ENCODE data around the gene SLC5A6. TPM values are rescaled to one million over a fixed set of nuclear protein-coding genes. Genes with fewer than 3 reads are reported as not detected.
A peak's percentile ranks its signal among the peaks of the same experiment; 100 is the strongest.

The SLC5A6 gene
- total RNA-seq (2014; rRNA removed; shearing (Covaris generic)), result 48.8 and 55.0 TPM in 2 replicates

- DNase-seq (ENCODE audit: low spot score), result peak; percentile 90
Observed at GRCh38 chr2:27211943-27212625, at the start of gene SLC5A6, which contains the start of gene ATRAID. Gene SLC5A6 (minus strand): TSS chr2:27212268. CDS start chr2:27207650, 4,618 bp downstream. Gene ATRAID (plus strand): TSS chr2:27212041. CDS start chr2:27212369, 328 bp downstream.

DNA sequence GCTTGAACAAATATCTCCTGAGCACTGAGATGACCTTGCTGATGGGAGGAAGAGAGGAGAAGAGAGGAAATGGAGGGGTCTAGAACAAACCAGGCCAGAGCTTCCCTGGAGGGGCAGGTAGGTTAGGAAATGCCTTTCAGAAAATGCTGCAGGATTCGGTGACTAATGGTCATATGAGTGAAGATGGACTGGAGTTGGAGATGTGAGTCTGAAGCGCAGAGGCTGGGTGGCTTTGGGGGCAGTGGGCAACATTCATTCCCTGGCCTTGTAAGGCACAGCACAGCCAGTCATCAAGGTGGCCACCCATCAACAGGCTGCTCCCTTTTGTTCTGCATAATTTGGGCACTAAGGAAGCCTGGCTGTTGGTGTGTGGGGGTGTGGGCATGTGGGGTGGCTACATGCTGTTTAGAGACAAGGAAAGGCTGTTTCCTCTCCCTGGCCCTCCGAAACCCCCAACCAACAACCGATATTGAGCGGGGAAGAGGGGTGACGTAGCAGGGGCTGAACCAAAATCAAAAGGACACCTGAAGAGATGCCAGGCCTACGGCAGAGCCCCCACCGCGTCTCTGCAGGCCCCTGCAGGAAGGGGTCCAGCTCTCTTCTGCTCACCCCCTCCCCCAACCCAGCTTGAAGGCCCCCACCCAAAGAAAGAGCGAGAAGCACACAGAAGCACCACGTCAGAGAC lies 49.3 kb upstream of the SLC5A6 start:
- no peak for DNase-seq (ENCODE audit: low spot score)

- DNase-seq (ENCODE audit: low spot score), result no peak
Observed at GRCh38 chr2:27258051-27258450, 46.0 kb upstream of the SLC5A6 start.

DNA sequence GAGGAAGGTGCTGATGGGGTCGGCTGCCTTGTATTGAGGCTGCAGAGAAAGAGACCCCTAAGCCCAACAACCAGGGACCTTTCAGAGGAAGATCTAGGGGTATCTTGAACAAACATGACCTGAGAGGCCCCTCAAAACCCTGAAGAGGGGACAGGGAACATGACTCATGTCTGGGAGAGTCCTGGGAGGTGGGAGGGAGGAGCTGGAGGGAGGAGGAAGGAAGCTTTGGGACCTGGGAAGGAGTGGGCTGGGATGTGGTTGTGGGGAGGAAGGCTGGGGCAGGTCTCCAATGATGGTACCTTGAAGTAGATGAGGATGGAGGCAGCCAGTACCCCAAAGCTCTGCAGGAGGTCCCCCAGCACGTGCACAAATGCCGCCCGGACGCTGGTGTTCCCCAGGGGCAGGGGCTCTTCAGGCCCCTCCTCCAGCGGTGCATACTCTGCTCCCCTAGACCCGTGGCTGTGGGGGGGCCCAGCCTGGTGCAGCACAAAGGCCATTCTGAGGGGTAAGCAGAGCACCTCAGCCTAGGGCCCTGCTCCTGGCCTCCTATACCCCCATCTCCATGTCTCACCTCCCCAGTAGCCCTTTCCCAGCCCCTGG lies 44.9 kb upstream of the SLC5A6 start:
- DNase-seq (ENCODE audit: low spot score), result no peak

GRCh38 chr2:27255660-27256059 lies 43.6 kb upstream of the SLC5A6 start:
- DNase-seq (ENCODE audit: low spot score), result no peak

DNA sequence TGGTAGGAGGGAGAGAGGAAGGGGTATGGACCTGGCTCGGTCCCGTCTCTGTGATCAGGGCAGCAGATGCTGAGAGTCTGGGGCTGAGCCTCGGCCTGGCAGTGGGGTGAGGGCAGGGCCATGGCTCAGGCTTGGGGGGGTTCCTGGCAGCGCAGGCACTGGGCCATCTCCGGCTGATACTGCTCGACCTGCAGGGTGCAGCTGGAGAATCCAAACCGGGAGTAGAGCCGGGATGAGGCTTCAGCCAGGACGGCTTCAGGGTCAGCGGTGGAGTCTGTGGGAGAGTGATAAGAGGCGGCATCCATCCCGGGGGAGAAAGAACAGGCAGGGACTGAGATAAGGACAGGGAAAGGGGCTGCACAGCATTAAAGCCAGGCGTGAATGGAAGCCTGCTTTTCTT lies 43.1 kb upstream of the SLC5A6 start:
- DNase-seq (ENCODE audit: low spot score), result no peak

DNA sequence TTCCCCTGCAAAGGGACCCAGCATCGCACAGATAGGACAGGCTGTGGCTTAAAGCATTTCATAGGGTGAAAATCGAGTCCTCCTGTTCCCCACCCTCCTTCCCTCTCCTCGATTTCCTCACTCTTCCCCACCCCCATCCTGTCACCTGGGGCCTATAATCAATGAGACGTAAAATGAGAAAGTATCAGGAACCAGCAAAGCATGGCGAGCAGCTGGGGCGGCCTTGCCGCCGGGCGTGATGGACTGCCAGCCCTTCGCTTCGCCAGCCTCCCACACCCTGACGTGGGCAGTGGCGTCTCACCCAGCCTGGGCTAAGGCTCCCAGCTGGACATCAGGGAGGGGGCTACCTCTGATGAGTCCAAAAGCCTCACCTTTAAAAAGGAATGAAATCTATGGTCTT lies 39.7 kb upstream of the SLC5A6 start:
- DNase-seq (ENCODE audit: low spot score), result no peak

- no peak for DNase-seq (ENCODE audit: low spot score)
Observed at GRCh38 chr2:27250652-27251379, 38.7 kb upstream of the SLC5A6 start.

- peak; percentile 65 for DNase-seq (ENCODE audit: low spot score)
Observed at GRCh38 chr2:27249891-27250651, 38.0 kb upstream of the SLC5A6 start.

DNA sequence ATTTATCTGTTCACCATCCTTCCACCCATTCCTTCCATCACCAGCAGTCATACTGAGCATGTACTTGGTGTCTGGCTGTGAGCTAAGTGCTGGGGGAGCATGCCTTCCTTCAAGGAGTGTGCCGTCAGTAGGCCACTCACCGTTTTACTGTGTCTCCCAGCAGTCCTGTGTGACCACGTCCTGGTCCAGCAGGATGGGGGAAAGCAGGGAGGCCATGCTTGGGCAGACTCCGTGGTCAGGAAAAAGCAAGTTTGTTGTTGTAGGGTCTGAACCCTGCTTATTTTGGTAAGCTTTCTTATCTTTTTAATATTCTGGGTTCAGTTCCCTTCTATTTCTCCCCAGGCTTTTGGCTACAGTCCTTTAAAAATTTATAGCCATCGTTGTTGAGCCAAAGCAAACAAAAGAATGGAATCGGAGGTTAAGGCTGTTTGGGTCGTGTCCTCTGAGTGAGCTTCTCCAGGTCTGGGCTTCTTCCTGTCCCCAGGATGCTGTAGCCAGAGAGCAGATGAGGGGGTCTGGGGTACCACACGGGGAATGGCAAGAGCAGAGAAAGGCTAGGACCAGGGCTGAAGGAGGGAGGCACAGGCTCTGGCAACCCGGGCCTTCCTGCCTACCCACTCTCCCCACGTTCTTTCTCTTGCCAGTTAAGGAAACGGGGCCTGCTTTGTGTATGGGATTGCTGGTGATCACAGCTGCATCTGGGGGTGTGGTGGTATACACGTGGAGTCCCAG lies 37.3 kb upstream of the SLC5A6 start:
- DNase-seq (ENCODE audit: low spot score), result no peak

DNA sequence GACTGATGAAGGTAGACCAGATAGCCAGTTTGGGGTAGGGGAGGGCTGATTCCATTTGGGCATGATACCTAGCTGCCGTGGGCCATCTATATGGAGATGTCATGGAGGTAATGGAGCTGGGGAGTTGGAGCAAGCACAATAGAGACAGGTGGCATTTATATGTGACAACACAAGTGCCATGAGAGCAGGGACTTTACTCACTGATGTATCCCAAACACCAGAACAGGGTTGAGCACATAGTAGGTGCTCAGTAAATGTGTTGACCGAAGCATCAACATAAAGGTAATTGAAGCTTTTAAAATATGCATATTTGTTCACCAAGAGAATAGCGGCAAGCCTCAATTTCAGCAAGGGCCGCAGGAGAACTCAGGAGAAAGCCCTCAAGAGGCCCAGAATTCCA lies 35.8 kb upstream of the SLC5A6 start:
- DNase-seq (ENCODE audit: low spot score), result no peak

DNA sequence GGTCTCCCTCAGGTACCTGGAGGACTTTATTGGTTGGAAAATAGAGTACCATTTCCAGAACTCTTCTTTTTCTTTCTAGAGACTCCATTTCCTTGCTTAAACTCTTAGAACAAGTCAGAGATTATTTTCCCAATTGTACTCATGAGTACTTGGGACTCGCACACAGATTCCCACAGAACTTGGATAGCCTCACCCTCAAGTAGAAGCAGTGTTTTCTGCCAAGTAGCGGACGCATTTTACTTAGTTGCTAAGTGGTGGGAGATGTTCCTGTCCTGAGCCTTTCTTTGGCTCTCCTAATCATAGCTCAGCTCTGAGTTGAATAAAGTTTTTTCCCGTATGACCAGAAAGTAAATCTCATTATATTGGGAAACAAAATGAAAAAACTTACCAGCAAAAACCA lies 33.6 kb upstream of the SLC5A6 start:
- DNase-seq (ENCODE audit: low spot score), result no peak

- no peak for DNase-seq (ENCODE audit: low spot score)
Observed at GRCh38 chr2:27245116-27245515, 33.0 kb upstream of the SLC5A6 start.

DNA sequence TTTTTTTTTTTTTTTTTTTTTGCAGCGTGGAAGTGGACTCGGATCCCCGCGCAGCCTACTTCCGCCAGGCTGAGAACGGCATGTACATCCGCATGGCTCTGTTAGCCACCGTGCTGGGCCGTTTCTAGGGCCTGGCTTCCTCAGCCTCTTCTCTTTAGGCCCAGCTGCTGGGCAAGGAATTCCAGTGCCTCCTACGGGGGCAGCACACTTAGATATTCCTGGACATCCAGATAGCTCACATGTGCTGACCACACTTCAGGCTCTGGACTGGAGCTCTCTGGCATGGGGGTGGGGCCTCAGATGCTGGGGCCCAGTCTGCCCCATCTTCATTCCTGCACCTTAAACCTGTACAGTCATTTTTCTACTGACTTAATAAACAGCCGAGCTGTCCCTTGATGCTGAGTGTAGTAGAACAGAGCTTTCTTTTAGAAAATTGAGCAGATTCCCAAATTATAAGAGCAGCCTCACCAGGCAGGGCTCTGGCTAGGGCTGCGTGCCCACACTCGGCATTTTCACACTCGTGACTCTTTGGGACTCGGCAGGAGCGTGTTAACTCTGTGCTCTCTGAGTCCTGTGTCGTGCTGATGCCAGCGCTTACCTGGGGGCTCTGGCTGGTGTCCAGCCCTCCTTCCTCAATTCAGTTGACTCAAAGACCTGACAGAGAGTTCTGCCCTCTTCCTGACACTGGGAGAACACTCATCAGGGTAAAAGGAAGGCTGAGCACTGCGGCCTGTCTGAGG lies 31.5 kb upstream of the SLC5A6 start:
- DNase-seq (ENCODE audit: low spot score), result no peak

DNA sequence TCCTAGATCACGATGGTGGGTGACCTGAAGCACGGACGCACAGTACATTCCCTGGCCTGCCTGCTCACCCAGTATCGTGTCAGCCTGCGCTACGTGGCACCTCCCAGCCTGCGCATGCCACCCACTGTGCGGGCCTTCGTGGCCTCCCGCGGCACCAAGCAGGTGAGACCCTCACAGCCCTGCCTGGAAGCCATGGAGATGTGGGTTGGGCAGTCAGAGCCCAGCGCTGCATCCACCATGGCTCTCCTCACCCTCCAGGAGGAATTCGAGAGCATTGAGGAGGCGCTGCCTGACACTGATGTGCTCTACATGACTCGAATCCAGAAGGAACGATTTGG lies 30.5 kb upstream of the SLC5A6 start:
- no peak for DNase-seq (ENCODE audit: low spot score)

- no peak for DNase-seq (ENCODE audit: low spot score)
Observed at GRCh38 chr2:27241761-27242613, 29.9 kb upstream of the SLC5A6 start.

GRCh38 chr2:27240406-27240805 lies 28.3 kb upstream of the SLC5A6 start:
- DNase-seq (ENCODE audit: low spot score), result no peak

- DNase-seq (ENCODE audit: low spot score), result no peak
Observed at GRCh38 chr2:27238976-27239375, 26.9 kb upstream of the SLC5A6 start.

DNA sequence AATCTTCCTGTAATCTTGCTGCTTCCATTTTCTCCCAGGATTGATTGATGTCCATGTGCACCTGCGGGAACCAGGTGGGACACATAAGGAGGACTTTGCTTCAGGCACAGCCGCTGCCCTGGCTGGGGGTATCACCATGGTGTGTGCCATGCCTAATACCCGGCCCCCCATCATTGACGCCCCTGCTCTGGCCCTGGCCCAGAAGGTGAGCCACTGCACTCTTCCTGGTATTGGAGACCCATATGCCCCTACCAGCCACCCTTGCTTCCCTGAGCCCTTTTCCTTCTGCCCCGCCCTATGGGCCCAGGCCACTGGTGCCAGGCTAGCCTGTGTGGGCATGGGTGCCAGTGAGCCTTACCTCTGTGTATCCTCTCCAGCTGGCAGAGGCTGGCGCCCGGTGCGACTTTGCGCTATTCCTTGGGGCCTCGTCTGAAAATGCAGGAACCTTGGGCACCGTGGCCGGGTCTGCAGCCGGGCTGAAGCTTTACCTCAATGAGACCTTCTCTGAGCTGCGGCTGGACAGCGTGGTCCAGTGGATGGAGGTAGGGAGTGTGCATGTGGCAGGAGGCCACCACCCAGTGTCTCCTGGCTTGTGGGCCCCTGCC lies 25.4 kb upstream of the SLC5A6 start:
- no peak for DNase-seq (ENCODE audit: low spot score)

Measured in HT-29 (cell line).